K562 (cell line): ENCODE measurements around the gene NEMP1. TPM values are rescaled to one million over a fixed set of nuclear protein-coding genes. Genes with fewer than 3 reads are reported as not detected.

ENCODE experiments used
- DACH1 ChIP-seq: fragments of 450-650 bp; IDR thresholded peaks from 2 replicates; pipeline ENCODE4 v1.6.1; 2018; ENCODE audit not compliant: partially characterized antibody
- HDAC2 ChIP-seq: fragments of 450-650 bp; IDR thresholded peaks from 2 replicates; pipeline ENCODE4 v1.6.1; 2016; ENCODE audit warnings: mild to moderate bottlenecking
- KLF16 ChIP-seq: IDR thresholded peaks from 2 replicates; pipeline ENCODE4 v1.6.1; 2016; ENCODE audit warnings: antibody characterized with exemption
- MCM3 ChIP-seq: fragments of 450-650 bp; IDR thresholded peaks from 2 replicates; pipeline ENCODE4 v1.6.1; 2016
- STAT5A ChIP-seq: IDR thresholded peaks from 2 replicates; pipeline ENCODE4 v1.6.1; 2012; ENCODE audit warnings: low read length, inconsistent platforms, borderline replicate concordance
- ZNF146 ChIP-seq: IDR thresholded peaks from one replicate; pipeline ENCODE4 v1.6.1; 2018; ENCODE audit warnings: missing compliant biosample characterization; ENCODE audit not compliant: unreplicated experiment
- polyA plus RNA-seq, 8 experiments: library from polyadenylated mRNA; depleted of rRNA in 4 of 8; stranded (reverse) in 5 of 8; unstranded in 3 of 8; fragments of >200 nt; fragmentation: Nextera tagmentation in 2 of 8; fragmentation: Illumina TruSeq in 1 of 8; extraction: Ambion mirVana in 2 of 8; extraction: Trizol in 1 of 8; gene quantifications; 2 replicates each; pipeline versions ENCODE4 v1.2.1 to v1.2.3, GENCODE V29; 2011 to 2014; ENCODE audit warnings: inconsistent platforms in 1 of 8, missing spikeins in 1 of 8
- total RNA-seq, 7 experiments: library from RNA; depleted of rRNA in 6 of 7; stranded (reverse); fragments of >200 nt in 6 of 7; fragmentation: Illumina TruSeq in 2 of 7; extraction: Trizol in 2 of 7; gene quantifications; 2 replicates each; pipeline versions ENCODE4 v1.2.1 to v1.2.3, GENCODE V29; 2011 to 2021; ENCODE audit warnings: low replicate concordance in 1 of 7
- TF ChIP-seq, protein P1 (sequence below), 2 experiments: fragments of 450-650 bp in 1 of 2; sonication (generic) in 1 of 2; formaldehyde crosslinking in 1 of 2; IDR thresholded peaks; 2 replicates each; pipeline versions ENCODE4 v1.7.1 to v1.9.0; 2016 to 2022; ENCODE audit warnings: inconsistent platforms in 1 of 2, mild to moderate bottlenecking in 1 of 2, missing genetic modification reagents in 1 of 2
- TF ChIP-seq, protein P2 (sequence below): fragments of 450-650 bp; formaldehyde crosslinking; IDR thresholded peaks from 2 replicates; pipeline ENCODE4 v1.4.0; 2020; ENCODE audit warnings: mild to moderate bottlenecking, moderate library complexity
- TF ChIP-seq, protein P3 (sequence below): sonication (generic); formaldehyde crosslinking; IDR thresholded peaks from 2 replicates; pipeline ENCODE4 v1.9.0; 2022; ENCODE audit warnings: mild to moderate bottlenecking, missing genetic modification reagents
- TF ChIP-seq, protein P4 (sequence below), 2 experiments: fragments of 450-650 bp; IDR thresholded peaks; 2 replicates each; pipeline ENCODE4 v1.6.1; 2018; ENCODE audit warnings: mild to moderate bottlenecking in 2 of 2, low read depth in 1 of 2; ENCODE audit not compliant: partially characterized antibody in 2 of 2

Gene NEMP1
- total and polyA plus RNA-seq, 9 of the 15 experiments (the other 6 are each of a cell fraction or from before 2014, with no cell fraction given), result 9.5 to 82.2 (median 41.2) TPM

DNA sequence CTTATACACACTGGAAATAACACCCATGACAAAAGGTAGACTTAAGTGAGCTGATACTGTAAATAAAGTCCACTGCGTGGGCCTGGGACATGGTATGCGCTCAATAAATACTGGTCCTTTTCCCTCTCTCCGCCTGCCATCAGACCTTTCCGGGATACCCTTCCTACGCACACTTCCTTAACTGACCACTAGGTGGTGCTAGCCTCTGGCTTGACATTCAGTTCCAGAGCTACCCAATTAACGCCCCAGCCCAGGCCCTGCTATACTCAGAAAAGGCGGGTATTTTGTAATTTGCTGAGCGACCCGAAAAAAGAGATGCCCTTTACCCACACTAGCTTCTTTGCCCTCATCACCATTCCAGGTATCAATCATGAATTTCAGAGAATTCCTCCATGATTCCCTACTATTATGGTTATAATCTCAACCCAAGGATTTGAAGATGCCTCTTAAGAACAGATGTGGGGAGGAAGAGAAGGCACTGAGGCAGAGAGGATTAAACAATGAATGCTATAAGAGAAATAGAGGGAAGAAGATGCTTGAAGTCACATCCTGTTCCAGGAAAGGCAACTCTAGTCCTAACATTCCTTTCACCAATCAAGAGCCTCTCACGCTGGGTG lies 45.8 kb upstream of the NEMP1 start (continued):
- TF ChIP-seq, protein P1, sequence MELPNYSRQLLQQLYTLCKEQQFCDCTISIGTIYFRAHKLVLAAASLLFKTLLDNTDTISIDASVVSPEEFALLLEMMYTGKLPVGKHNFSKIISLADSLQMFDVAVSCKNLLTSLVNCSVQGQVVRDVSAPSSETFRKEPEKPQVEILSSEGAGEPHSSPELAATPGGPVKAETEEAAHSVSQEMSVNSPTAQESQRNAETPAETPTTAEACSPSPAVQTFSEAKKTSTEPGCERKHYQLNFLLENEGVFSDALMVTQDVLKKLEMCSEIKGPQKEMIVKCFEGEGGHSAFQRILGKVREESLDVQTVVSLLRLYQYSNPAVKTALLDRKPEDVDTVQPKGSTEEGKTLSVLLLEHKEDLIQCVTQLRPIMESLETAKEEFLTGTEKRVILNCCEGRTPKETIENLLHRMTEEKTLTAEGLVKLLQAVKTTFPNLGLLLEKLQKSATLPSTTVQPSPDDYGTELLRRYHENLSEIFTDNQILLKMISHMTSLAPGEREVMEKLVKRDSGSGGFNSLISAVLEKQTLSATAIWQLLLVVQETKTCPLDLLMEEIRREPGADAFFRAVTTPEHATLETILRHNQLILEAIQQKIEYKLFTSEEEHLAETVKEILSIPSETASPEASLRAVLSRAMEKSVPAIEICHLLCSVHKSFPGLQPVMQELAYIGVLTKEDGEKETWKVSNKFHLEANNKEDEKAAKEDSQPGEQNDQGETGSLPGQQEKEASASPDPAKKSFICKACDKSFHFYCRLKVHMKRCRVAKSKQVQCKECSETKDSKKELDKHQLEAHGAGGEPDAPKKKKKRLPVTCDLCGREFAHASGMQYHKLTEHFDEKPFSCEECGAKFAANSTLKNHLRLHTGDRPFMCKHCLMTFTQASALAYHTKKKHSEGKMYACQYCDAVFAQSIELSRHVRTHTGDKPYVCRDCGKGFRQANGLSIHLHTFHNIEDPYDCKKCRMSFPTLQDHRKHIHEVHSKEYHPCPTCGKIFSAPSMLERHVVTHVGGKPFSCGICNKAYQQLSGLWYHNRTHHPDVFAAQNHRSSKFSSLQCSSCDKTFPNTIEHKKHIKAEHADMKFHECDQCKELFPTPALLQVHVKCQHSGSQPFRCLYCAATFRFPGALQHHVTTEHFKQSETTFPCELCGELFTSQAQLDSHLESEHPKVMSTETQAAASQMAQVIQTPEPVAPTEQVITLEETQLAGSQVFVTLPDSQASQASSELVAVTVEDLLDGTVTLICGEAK (IDR thresholded peaks at IDR 0.05), result no peak
- TF ChIP-seq, protein P1 (CRISPR knock-in tag; IDR thresholded peaks at IDR 0.05), result no peak
- no peak for TF ChIP-seq MCM3
- TF ChIP-seq, protein P2, sequence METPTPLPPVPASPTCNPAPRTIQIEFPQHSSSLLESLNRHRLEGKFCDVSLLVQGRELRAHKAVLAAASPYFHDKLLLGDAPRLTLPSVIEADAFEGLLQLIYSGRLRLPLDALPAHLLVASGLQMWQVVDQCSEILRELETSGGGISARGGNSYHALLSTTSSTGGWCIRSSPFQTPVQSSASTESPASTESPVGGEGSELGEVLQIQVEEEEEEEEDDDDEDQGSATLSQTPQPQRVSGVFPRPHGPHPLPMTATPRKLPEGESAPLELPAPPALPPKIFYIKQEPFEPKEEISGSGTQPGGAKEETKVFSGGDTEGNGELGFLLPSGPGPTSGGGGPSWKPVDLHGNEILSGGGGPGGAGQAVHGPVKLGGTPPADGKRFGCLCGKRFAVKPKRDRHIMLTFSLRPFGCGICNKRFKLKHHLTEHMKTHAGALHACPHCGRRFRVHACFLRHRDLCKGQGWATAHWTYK, result no peak
- no peak for TF ChIP-seq DACH1
- TF ChIP-seq, protein P3, sequence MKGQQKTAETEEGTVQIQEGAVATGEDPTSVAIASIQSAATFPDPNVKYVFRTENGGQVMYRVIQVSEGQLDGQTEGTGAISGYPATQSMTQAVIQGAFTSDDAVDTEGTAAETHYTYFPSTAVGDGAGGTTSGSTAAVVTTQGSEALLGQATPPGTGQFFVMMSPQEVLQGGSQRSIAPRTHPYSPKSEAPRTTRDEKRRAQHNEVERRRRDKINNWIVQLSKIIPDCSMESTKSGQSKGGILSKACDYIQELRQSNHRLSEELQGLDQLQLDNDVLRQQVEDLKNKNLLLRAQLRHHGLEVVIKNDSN (CRISPR knock-in tag), result no peak
- no peak for TF ChIP-seq HDAC2
- no peak for TF ChIP-seq ZNF146 (CRISPR knock-in tag)
- 0 out of 2 replicates have a peak, but pooled peaks have one; percentile 8 for TF ChIP-seq KLF16
- TF ChIP-seq, protein P4, sequence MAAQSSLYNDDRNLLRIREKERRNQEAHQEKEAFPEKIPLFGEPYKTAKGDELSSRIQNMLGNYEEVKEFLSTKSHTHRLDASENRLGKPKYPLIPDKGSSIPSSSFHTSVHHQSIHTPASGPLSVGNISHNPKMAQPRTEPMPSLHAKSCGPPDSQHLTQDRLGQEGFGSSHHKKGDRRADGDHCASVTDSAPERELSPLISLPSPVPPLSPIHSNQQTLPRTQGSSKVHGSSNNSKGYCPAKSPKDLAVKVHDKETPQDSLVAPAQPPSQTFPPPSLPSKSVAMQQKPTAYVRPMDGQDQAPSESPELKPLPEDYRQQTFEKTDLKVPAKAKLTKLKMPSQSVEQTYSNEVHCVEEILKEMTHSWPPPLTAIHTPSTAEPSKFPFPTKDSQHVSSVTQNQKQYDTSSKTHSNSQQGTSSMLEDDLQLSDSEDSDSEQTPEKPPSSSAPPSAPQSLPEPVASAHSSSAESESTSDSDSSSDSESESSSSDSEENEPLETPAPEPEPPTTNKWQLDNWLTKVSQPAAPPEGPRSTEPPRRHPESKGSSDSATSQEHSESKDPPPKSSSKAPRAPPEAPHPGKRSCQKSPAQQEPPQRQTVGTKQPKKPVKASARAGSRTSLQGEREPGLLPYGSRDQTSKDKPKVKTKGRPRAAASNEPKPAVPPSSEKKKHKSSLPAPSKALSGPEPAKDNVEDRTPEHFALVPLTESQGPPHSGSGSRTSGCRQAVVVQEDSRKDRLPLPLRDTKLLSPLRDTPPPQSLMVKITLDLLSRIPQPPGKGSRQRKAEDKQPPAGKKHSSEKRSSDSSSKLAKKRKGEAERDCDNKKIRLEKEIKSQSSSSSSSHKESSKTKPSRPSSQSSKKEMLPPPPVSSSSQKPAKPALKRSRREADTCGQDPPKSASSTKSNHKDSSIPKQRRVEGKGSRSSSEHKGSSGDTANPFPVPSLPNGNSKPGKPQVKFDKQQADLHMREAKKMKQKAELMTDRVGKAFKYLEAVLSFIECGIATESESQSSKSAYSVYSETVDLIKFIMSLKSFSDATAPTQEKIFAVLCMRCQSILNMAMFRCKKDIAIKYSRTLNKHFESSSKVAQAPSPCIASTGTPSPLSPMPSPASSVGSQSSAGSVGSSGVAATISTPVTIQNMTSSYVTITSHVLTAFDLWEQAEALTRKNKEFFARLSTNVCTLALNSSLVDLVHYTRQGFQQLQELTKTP (IDR thresholded peaks at IDR 0.05; ENCODE audit: low read depth in 1 of 2, partially characterized antibody in 2 of 2), result no peak
- TF ChIP-seq STAT5A, result no peak
